GM19397 (cell line): ENCODE results near the gene TLNRD1.

Experiments used
- ATAC-seq: cut with Tn5 transposase; IDR thresholded peaks from one replicate; pipeline ENCODE4 v1.9.1; 2021; ENCODE audit warnings: mild to moderate bottlenecking, moderate library complexity; ENCODE audit not compliant: unreplicated experiment

Gene TLNRD1

DNA sequence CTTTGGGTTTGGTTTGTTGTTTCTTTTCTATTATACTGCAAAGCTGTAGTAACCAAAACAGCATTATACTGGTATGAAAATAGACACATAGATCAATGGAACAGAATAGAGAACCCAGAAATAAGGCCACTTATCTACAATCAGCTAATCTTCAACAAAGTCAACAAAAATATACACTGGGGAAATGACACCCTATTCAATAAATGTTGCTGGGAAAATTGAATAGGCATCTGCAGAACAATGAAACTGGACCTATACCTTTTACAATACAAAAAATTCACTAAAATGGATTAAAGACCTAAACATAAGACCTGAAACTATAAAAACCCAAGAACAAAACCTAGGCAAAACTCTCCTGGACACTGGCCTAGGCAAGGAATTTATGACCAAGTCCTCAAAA, 52.9 kb downstream of the TLNRD1 start:
- no peak for ATAC-seq

GRCh38 chr15:81054236-81054635, 53.5 kb downstream of the TLNRD1 start:
- no peak for ATAC-seq
